Neutrophil (primary cell): ENCODE measurements around the gene MRPL37.
"Not testable (repeated sequence)": the region's sequence is repeated elsewhere in the genome, so short reads cannot be mapped to it uniquely, and the experiment has no call there.

Experiments
- H3K27ac ChIP-seq: fragments of 200-600 bp; sonication (generic); 2 replicates; pipeline ENCODE4 v1.5.1; 2016; ENCODE audit warnings: mild to moderate bottlenecking, moderate library complexity
- H3K27me3 ChIP-seq: fragments of 200-600 bp; sonication (generic); 2 replicates; pipeline ENCODE4 v1.6.0; 2016; ENCODE audit warnings: mild to moderate bottlenecking
- H3K36me3 ChIP-seq: fragments of 200-600 bp; sonication (generic); 2 replicates; pipeline ENCODE4 v1.5.1; 2017
- H3K4me1 ChIP-seq, 2 experiments: fragments of 200-600 bp in 1 of 2; sonication (generic) in 1 of 2; 1 replicate in 1 of 2; 2 replicates in 1 of 2; pipeline versions ENCODE4 v1.5.1 to v1.6.1; 2013 to 2016; ENCODE audit warnings: low read depth in 1 of 2, low read length in 1 of 2, mild to moderate bottlenecking in 1 of 2, moderate library complexity in 1 of 2; ENCODE audit not compliant: control insufficient read depth in 1 of 2, insufficient read depth in 1 of 2
- H3K4me3 ChIP-seq, 2 experiments: fragments of 200-600 bp in 1 of 2; sonication (generic) in 1 of 2; 1 replicate in 1 of 2; 2 replicates in 1 of 2; pipeline ENCODE4 v1.5.1; 2013 to 2016; ENCODE audit warnings: low read depth in 1 of 2, low read length in 1 of 2, mild to moderate bottlenecking in 1 of 2, moderate library complexity in 1 of 2
- H3K9me3 ChIP-seq: fragments of 200-600 bp; sonication (generic); 2 replicates; pipeline ENCODE4 v1.5.1; 2016
- CTCF ChIP-seq: fragments of 200-600 bp; sonication (generic); IDR thresholded peaks from 2 replicates; pipeline ENCODE4 v1.5.1; 2016; ENCODE audit warnings: antibody characterized with exemption

The MRPL37 gene

GRCh38 chr1:54193453-54193852 is 6.5 kb upstream of the MRPL37 start:
- TF ChIP-seq CTCF = no peak

GRCh38 chr1:54199151-54199764 is 709 bp upstream of the MRPL37 start:
- Histone ChIP-seq H3K9me3 (no peaks in the 10 kb centered on the region), H3K27me3 (no peaks in the 10 kb centered on the region), H3K36me3 (peaks cover 9% of the 10 kb centered on the region), H3K4me1 (peaks cover 16% of the 10 kb centered on the region in 2 experiments), H3K4me3 (peak overlapping the region; percentile 82 to 93), H3K27ac (no peak overlapping the region)
- TF ChIP-seq CTCF = no peak

More at GRCh38 chr1:54193453-54193852, 6.5 kb upstream of the MRPL37 start:
- H3K36me3 ChIP-seq = peaks cover 22% of the 10 kb centered on the region
- H3K27ac ChIP-seq = no peak overlapping the region
- H3K9me3 ChIP-seq = no peaks in the 10 kb centered on the region
- H3K4me1 ChIP-seq = no peaks in the 10 kb centered on the region
- H3K27me3 ChIP-seq = no peaks in the 10 kb centered on the region
- no peak overlapping the region for H3K4me3 ChIP-seq

- H3K4me1 ChIP-seq = peaks cover 16% of the 10 kb centered on the region in 2 experiments
- peaks cover 9% of the 10 kb centered on the region for H3K36me3 ChIP-seq
- H3K27me3 ChIP-seq = no peaks in the 10 kb centered on the region
- peak overlapping the region; percentile 31 for H3K27ac ChIP-seq
- peak overlapping the region; percentile 82 to 93 for H3K4me3 ChIP-seq
- no peaks in the 10 kb centered on the region for H3K9me3 ChIP-seq
- TF ChIP-seq CTCF = no peak
Observed at GRCh38 chr1:54200519-54200997, 591 bp downstream of the MRPL37 start.

GRCh38 chr1:54204199-54204598 is 4.2 kb downstream of the MRPL37 start:
- Histone ChIP-seq H3K36me3 (peaks cover 33% of the 10 kb centered on the region), H3K4me3 (no peak overlapping the region), H3K27ac (no peak overlapping the region), H3K4me1 (peaks cover 13 to 14% of the 10 kb centered on the region in 2 experiments), H3K9me3 (no peaks in the 10 kb centered on the region), H3K27me3 (no peaks in the 10 kb centered on the region)
- no peak for TF ChIP-seq CTCF

GRCh38 chr1:54207287-54207686 is 7.3 kb downstream of the MRPL37 start:
- TF ChIP-seq CTCF = no peak
- Histone ChIP-seq H3K36me3 (peaks cover 61% of the 10 kb centered on the region), H3K4me1 (no peaks in the 10 kb centered on the region), H3K27ac (no peak overlapping the region), H3K9me3 (no peaks in the 10 kb centered on the region), H3K4me3 (no peak overlapping the region), H3K27me3 (no peaks in the 10 kb centered on the region)

- H3K27me3 ChIP-seq = not testable (repeated sequence)
Observed at GRCh38 chr1:54207896-54208295, 7.9 kb downstream of the MRPL37 start.

More at GRCh38 chr1:54207896-54208295, 7.9 kb downstream of the MRPL37 start:
- H3K4me1 ChIP-seq, H3K9me3 ChIP-seq, H3K4me3 ChIP-seq, H3K27ac ChIP-seq: not testable (repeated sequence)
- H3K36me3 ChIP-seq = peaks cover 68% of the 10 kb centered on the region
